PC-3 (cell line): ENCODE results near the gene NEU2.

Source experiments
- CTCF ChIP-seq: fragments of 300-600 bp; sonication (generic); conservative IDR thresholded peaks from 2 replicates; pipeline ENCODE4 v1.5.1; 2017; ENCODE audit warnings: antibody characterized with exemption, low read depth, mild to moderate bottlenecking, low read length
- EZH2 ChIP-seq: fragments of 300-600 bp; sonication (generic); IDR thresholded peaks from one replicate; pipeline ENCODE4 v1.6.1; 2017; ENCODE audit warnings: antibody characterized with exemption, mild to moderate bottlenecking, low read length; ENCODE audit not compliant: unreplicated experiment
- EZH2phosphoT487 ChIP-seq: fragments of 300-600 bp; sonication (generic); IDR thresholded peaks from 2 replicates; pipeline ENCODE4 v1.6.1; 2018; ENCODE audit warnings: mild to moderate bottlenecking, antibody characterized with exemption, low read length, borderline replicate concordance

- no peak for TF ChIP-seq EZH2phosphoT487
- TF ChIP-seq CTCF: no peak
- TF ChIP-seq EZH2: no peak
These were observed 21.2 kb upstream of the NEU2 start for GRCh38 chr2:233011268-233011650.
